IPS-18a (cell line): ENCODE measurements around the gene SMURF2.
"Not testable (repeated sequence)": the region's sequence is repeated elsewhere in the genome, so short reads cannot be mapped to it uniquely, and the experiment has no call there.

Experiments
- H3K27ac ChIP-seq: one replicate; pipeline ENCODE4 v1.5.1; 2013; ENCODE audit warnings: low read length
- H3K27me3 ChIP-seq: one replicate; pipeline ENCODE4 v1.6.1; 2013; ENCODE audit warnings: mild to moderate bottlenecking, low read length; ENCODE audit not compliant: control insufficient read depth, insufficient read depth
- H3K36me3 ChIP-seq: one replicate; pipeline ENCODE4 v1.6.1; 2013; ENCODE audit warnings: low read depth, low read length; ENCODE audit not compliant: control insufficient read depth
- H3K4me1 ChIP-seq: one replicate; pipeline ENCODE4 v1.6.1; 2013; ENCODE audit warnings: low read depth, low read length; ENCODE audit not compliant: control insufficient read depth
- H3K4me3 ChIP-seq: one replicate; pipeline ENCODE4 v1.5.1; 2013; ENCODE audit warnings: low read length
- H3K9ac ChIP-seq: one replicate; pipeline ENCODE4 v1.6.1; 2013; ENCODE audit warnings: mild to moderate bottlenecking, low read length, moderate library complexity
- H3K9me3 ChIP-seq: one replicate; pipeline ENCODE4 v1.6.1; 2013; ENCODE audit warnings: low read depth, low read length; ENCODE audit not compliant: control insufficient read depth

The SMURF2 gene

DNA sequence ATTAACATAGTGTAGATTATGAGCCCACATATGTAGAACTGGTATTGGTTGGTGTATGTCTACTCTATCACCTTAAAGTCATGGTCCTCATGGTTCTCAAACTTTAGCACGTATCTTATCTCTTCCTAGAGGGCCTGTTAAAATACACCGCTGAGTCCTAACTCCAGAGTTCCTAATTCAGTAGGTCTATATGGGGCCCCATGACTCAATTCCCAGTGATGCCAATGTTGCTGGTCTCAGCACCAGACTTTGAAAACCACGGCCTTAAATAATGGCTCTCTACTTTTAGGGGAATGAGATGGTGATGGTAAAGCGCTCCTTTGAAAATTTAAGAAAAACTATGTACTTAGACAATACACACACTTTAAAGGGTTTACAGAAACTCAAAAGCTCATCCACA, 36.6 kb downstream of the SMURF2 start:
- H3K9me3 ChIP-seq: no peaks in the 10 kb centered on the region
- no peak overlapping the region for H3K27ac ChIP-seq
- H3K9ac ChIP-seq: no peak overlapping the region
- no peaks in the 10 kb centered on the region for H3K36me3 ChIP-seq
- no peak overlapping the region for H3K4me3 ChIP-seq
- H3K27me3 ChIP-seq: no peaks in the 10 kb centered on the region
- H3K4me1 ChIP-seq: no peaks in the 10 kb centered on the region

- no peaks in the 10 kb centered on the region for H3K4me1 ChIP-seq
- H3K27me3 ChIP-seq: no peaks in the 10 kb centered on the region
- H3K9ac ChIP-seq: no peak overlapping the region
- H3K27ac ChIP-seq: no peak overlapping the region
- H3K4me3 ChIP-seq: no peak overlapping the region
- H3K36me3 ChIP-seq: no peaks in the 10 kb centered on the region
- H3K9me3 ChIP-seq: no peaks in the 10 kb centered on the region
Measured at GRCh38 chr17:64622931-64623654, 39.0 kb downstream of the SMURF2 start.

DNA sequence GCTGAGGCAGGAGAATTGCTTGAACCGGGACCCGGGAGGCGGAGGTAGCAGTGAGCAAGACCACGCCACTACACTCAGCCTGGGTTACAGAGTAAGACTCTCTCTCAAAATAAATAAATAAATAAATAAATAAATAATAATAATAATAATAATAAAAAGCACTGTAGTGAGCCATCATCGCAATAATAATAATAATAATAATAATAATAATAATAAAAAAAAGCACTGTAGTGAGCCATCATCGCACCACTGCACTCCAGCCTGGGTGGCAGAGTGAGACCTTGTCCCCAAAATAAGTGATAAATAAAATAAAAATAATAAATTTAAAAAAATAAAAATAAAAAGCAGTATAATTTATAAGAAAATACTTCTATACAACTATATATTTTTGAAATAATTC, 40.3 kb downstream of the SMURF2 start:
- no peaks in the 10 kb centered on the region for H3K4me1 ChIP-seq
- H3K27ac ChIP-seq: no peak overlapping the region
- no peak overlapping the region for H3K4me3 ChIP-seq
- no peaks in the 10 kb centered on the region for H3K36me3 ChIP-seq
- H3K9me3 ChIP-seq: no peaks in the 10 kb centered on the region
- H3K9ac ChIP-seq: no peak overlapping the region
- H3K27me3 ChIP-seq: no peaks in the 10 kb centered on the region

GRCh38 chr17:64618848-64619247, 43.3 kb downstream of the SMURF2 start:
- H3K9ac ChIP-seq: no peak overlapping the region
- H3K27ac ChIP-seq: no peak overlapping the region
- no peaks in the 10 kb centered on the region for H3K27me3 ChIP-seq
- H3K9me3 ChIP-seq: no peaks in the 10 kb centered on the region
- no peaks in the 10 kb centered on the region for H3K36me3 ChIP-seq
- no peaks in the 10 kb centered on the region for H3K4me1 ChIP-seq
- no peak overlapping the region for H3K4me3 ChIP-seq

DNA sequence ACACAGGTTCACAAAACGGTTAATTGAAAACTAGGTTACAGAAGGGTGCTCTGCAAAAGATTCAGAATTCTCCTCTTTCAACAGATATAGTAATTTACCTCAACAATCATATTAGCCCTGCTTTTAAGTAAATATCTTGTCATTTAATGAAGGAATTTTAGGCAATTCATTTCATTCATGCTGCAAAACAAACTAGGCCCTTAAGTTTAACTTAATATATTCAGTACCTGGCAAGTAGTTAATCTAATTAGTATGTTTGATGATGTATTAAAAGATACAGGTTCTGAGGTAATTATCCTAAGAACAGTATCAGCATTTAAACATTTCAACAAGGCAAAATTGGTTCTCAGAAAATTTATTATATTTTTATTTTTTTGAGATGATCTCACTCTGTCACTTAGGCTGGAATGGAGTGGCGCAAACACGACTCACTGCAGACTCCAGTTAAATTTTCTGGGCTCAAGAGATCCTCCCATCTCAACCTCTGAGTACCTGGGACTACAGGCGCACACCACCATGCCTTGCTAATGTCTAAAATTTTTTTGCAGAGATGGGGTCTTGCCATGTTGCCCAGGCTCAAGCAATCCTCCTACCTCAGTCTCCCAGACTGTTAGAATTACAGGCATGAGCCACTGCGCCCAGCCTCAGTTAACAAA, 44.9 kb downstream of the SMURF2 start:
- Histone ChIP-seq H3K27ac (no peak overlapping the region), H3K27me3 (no peaks in the 10 kb centered on the region), H3K4me3 (no peak overlapping the region), H3K9me3 (no peaks in the 10 kb centered on the region), H3K9ac (no peak overlapping the region), H3K36me3 (no peaks in the 10 kb centered on the region), H3K4me1 (no peaks in the 10 kb centered on the region)

DNA sequence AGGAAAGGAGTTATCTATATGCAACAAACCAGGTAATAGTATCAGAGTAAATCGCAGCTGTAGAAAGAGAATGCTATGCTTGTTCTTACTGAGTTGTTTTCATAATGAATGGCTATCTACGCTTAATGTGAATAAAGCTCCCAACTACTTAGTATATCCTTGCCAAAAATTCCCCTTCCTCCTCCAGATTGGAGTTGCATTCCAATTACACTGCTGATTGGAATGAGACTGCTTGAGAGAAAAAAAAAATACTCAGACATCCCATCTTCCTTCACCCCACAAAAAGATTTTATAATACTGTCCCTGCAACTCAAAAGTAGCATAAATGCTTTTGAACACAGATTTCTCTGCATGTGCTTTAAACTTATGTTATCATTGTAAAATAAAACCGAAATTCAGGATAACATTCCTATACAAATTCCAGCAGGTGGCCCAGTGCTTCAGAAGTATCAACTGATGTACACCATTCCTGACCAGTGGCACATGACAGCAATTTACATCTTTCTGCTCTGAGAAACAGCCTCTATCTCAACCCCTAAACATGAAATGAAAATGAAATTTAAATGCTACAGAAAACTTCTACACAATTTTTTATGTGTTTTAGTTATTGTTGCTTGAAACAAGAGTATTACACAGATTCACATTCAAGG, 47.0 kb downstream of the SMURF2 start:
- no peaks in the 10 kb centered on the region for H3K9me3 ChIP-seq
- no peaks in the 10 kb centered on the region for H3K27me3 ChIP-seq
- H3K27ac ChIP-seq: no peak overlapping the region
- H3K4me3 ChIP-seq: no peak overlapping the region
- no peak overlapping the region for H3K9ac ChIP-seq
- H3K36me3 ChIP-seq: no peaks in the 10 kb centered on the region
- H3K4me1 ChIP-seq: no peaks in the 10 kb centered on the region

GRCh38 chr17:64614266-64615027, 47.7 kb downstream of the SMURF2 start:
- H3K4me3 ChIP-seq: no peak overlapping the region
- no peaks in the 10 kb centered on the region for H3K9me3 ChIP-seq
- no peaks in the 10 kb centered on the region for H3K36me3 ChIP-seq
- H3K9ac ChIP-seq: no peak overlapping the region
- no peak overlapping the region for H3K27ac ChIP-seq
- no peaks in the 10 kb centered on the region for H3K4me1 ChIP-seq
- no peaks in the 10 kb centered on the region for H3K27me3 ChIP-seq

DNA sequence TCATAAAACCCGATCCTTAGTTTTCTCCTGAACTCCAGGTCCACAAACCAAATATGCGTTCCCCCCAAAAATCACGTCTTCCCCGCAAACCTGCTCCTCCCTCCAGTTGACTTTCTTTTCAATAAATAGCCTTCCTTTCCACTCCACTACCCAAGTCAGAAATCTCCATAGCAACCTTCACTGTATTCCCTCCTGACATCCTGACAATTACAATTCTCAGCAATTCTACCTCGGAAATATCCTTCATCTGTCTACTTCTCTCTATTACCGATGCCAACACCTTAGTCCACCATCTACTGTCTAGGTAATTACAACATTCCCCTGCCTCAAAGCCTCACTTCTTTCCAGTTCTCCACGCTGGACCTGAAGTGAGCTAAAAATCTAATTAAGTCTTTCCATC, 50.7 kb downstream of the SMURF2 start:
- no peaks in the 10 kb centered on the region for H3K27me3 ChIP-seq
- H3K4me3 ChIP-seq: no peak overlapping the region
- no peaks in the 10 kb centered on the region for H3K4me1 ChIP-seq
- no peaks in the 10 kb centered on the region for H3K9me3 ChIP-seq
- H3K27ac ChIP-seq: no peak overlapping the region
- no peaks in the 10 kb centered on the region for H3K36me3 ChIP-seq
- H3K9ac ChIP-seq: no peak overlapping the region

DNA sequence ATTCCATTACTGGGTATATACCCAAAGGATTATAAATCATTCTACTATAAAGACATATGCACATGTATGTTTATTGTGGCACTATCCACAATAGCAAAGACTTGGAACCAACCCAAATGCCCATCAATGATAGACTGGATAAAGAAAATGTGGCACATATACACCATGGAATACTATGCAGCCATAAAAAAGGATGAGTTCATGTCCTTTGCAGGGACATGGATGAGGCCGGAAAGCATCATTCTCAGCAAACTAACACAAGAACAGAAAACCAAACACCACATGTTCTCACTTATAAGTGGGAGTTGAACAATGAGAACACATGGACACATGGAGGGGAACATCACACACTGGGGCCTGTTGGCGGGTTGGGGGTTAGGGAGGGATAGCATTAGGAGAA, 51.9 kb downstream of the SMURF2 start:
- not testable (repeated sequence) for H3K4me3 ChIP-seq, H3K4me1 ChIP-seq, H3K27me3 ChIP-seq, H3K27ac ChIP-seq, H3K9ac ChIP-seq, H3K9me3 ChIP-seq, H3K36me3 ChIP-seq

DNA sequence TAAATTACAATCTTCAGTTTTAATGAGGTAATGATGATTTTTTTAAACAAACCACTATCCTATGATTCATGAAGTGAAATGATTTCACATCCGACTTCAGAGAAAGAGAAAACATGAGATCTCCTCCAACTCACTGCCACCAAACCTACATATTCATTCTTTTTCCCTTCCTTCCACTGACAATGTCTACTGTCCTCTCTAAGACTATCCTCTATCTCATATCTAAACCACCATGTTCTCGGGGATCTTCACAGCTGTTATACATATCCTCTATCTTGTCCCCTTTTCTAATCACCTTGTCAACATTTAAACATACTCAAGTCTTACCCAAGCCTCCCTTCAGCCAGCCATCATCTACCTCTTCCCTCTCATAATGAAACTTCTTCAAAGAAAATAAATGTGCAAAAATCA, 53.5 kb downstream of the SMURF2 start:
- Histone ChIP-seq H3K36me3 (no peaks in the 10 kb centered on the region), H3K4me1 (no peaks in the 10 kb centered on the region), H3K4me3 (no peak overlapping the region), H3K9ac (no peak overlapping the region), H3K9me3 (no peaks in the 10 kb centered on the region), H3K27me3 (no peaks in the 10 kb centered on the region), H3K27ac (no peak overlapping the region)

- no peaks in the 10 kb centered on the region for H3K9me3 ChIP-seq
- no peaks in the 10 kb centered on the region for H3K4me1 ChIP-seq
- no peak overlapping the region for H3K9ac ChIP-seq
- no peak overlapping the region for H3K27ac ChIP-seq
- no peaks in the 10 kb centered on the region for H3K27me3 ChIP-seq
- H3K4me3 ChIP-seq: no peak overlapping the region
- H3K36me3 ChIP-seq: no peaks in the 10 kb centered on the region
Measured at GRCh38 chr17:64607862-64608565, 54.1 kb downstream of the SMURF2 start.
